Upper lobe of left lung (tissue), 6 donors: ENCODE measurements around the gene PRKN. TPM values are rescaled to one million over a fixed set of nuclear protein-coding genes. Genes with fewer than 3 reads are reported as not detected.

Experiments used
- ATAC-seq, 2 donors: fragments of 200-7000 bp; cut with Tn5 transposase; one replicate each; pipeline ENCODE4 v1.9.1; 2022; ENCODE audit warnings: mild to moderate bottlenecking in 2 of 2, moderate library complexity in 2 of 2; ENCODE audit not compliant: low FRiP score in 2 of 2
- DNase-seq, 2 donors: peaks; one replicate each; pipeline ENCODE4 v3.0.0-alpha.2; 2019 to 2020
- H3K27ac ChIP-seq, 4 donors: fragments of 200-600 bp; sonication (generic); one replicate each; pipeline ENCODE4 v1.5.1; 2016 to 2019
- H3K27me3 ChIP-seq, 4 donors: fragments of 200-600 bp; sonication (generic); one replicate each; pipeline ENCODE4 v1.5.1; 2017 to 2019
- H3K36me3 ChIP-seq, 4 donors: fragments of 200-600 bp; sonication (generic); one replicate each; pipeline ENCODE4 v1.5.1; 2016 to 2019
- H3K4me1 ChIP-seq, 4 donors: fragments of 200-600 bp; sonication (generic); one replicate each; pipeline ENCODE4 v1.5.1; 2018 to 2019
- H3K4me3 ChIP-seq, 4 donors: fragments of 200-600 bp; sonication (generic); one replicate each; pipeline ENCODE4 v1.5.1; 2017 to 2019; ENCODE audit warnings: mild to moderate bottlenecking in 2 of 4, moderate library complexity in 1 of 4
- H3K9me3 ChIP-seq, 4 donors: fragments of 200-600 bp; sonication (generic); one replicate each; pipeline ENCODE4 v1.5.1; 2018 to 2019
- EP300 ChIP-seq, 4 donors: sonication (generic); formaldehyde crosslinking; IDR thresholded peaks; one replicate each; pipeline ENCODE4 v1.5.1; 2017; ENCODE audit warnings: antibody characterized with exemption in 4 of 4, control low read depth in 2 of 4
- POLR2A ChIP-seq, 4 donors: fragments of 450-650 bp; IDR thresholded peaks; one replicate each; pipeline ENCODE4 v1.5.1; 2016 to 2017; ENCODE audit warnings: antibody characterized with exemption in 4 of 4, mild to moderate bottlenecking in 2 of 4
- POLR2AphosphoS5 ChIP-seq, 2 donors: sonication (generic); formaldehyde crosslinking; IDR thresholded peaks; one replicate each; pipeline ENCODE4 v1.5.1; 2017; ENCODE audit warnings: antibody characterized with exemption in 2 of 2
- WGBS, 2 donors: methylation state at CpG; one replicate each; pipeline ENCODE4 v1.1.5; 2017 to 2018; 5-methylcytosine and 5-hydroxymethylcytosine counted together
- total RNA-seq, 6 donors: library from RNA; depleted of rRNA in 4 of 6; stranded (reverse); fragments of >200 nt in 4 of 6; gene quantifications; one replicate each; pipeline versions ENCODE4 v1.1.0 to v1.2.1, GENCODE V29; 2016 to 2021
- TF ChIP-seq, protein P1 (sequence below), 6 experiments: fragments of 450-650 bp in 4 of 6; fragments of 200-600 bp in 2 of 6; sonication (generic) in 2 of 6; IDR thresholded peaks; one replicate each; pipeline ENCODE4 v1.5.1; 2016 to 2019; ENCODE audit warnings: antibody characterized with exemption in 6 of 6
- donor health status: DM: no; HTN: no; CAD: no; lungs with moderate emphysema.
- donor health status: DM: no; HTN: yes; CAD: no; lungs with severe emphysema.

PRKN gene
- total RNA-seq, 6 donors from 2014 or later: 2.7 to 29.3 (median 5.5) TPM

DNA sequence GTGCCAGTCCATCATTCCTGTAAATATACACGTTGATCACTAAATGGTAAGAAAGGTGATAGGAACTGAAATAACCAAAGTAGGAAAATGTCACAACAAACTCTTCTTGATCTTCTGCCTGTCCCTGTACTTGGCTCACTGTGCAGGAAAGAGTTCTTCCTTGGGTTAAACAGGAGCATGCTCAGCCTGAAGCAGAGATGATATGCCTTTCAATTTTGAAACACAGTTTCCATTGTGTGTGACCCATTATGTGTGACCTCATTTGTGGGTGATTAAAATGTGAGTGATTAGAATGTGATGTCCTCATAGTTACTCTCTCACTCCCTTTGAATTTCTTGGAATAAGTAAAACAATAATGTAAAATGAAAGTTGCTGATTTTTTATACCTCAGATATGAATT lies 1026.5 kb downstream of the PRKN start:
- no peak overlapping the region for H3K4me3 ChIP-seq
- H3K9me3 ChIP-seq: no peaks in the 10 kb centered on the region
- no peaks in the 10 kb centered on the region for H3K36me3 ChIP-seq
- 52 to 69% methylated on average over 1 of the region's 1 CpG for WGBS, 2 donors
- no peaks in the 10 kb centered on the region for H3K27me3 ChIP-seq
- no peak overlapping the region for H3K27ac ChIP-seq
- no peak for ATAC-seq
- no peaks in the 10 kb centered on the region for H3K4me1 ChIP-seq
- no peak for DNase-seq
- TF ChIP-seq, protein P1, sequence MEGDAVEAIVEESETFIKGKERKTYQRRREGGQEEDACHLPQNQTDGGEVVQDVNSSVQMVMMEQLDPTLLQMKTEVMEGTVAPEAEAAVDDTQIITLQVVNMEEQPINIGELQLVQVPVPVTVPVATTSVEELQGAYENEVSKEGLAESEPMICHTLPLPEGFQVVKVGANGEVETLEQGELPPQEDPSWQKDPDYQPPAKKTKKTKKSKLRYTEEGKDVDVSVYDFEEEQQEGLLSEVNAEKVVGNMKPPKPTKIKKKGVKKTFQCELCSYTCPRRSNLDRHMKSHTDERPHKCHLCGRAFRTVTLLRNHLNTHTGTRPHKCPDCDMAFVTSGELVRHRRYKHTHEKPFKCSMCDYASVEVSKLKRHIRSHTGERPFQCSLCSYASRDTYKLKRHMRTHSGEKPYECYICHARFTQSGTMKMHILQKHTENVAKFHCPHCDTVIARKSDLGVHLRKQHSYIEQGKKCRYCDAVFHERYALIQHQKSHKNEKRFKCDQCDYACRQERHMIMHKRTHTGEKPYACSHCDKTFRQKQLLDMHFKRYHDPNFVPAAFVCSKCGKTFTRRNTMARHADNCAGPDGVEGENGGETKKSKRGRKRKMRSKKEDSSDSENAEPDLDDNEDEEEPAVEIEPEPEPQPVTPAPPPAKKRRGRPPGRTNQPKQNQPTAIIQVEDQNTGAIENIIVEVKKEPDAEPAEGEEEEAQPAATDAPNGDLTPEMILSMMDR (IDR thresholded peaks at IDR 0.05): no peak
- TF ChIP-seq POLR2AphosphoS5 (IDR thresholded peaks at IDR 0.05) (no peak), POLR2A (IDR thresholded peaks at IDR 0.05) (no peak), EP300 (IDR thresholded peaks at IDR 0.05) (no peak)

DNA sequence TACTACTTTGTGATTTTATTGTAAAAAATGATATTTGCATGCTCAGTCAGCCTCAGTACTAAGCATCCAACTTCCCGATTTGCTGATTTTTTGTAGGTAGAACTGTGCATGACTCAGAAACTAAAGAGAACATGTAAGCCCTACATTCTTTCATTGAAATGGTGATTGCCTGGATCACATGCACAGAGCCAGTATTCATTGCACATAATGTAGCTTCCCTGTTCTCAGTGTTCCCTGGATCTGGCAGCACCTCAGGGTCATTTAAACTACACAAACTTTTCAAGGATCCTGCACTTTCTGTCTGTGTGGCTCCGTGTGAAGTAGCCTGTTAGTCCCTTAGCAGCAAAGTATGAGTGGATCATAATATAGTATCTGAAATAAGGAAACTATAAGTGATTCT lies 1030.8 kb downstream of the PRKN start:
- Histone ChIP-seq H3K27me3 (no peaks in the 10 kb centered on the region), H3K27ac (no peak overlapping the region), H3K9me3 (no peaks in the 10 kb centered on the region), H3K4me3 (no peak overlapping the region), H3K36me3 (no peaks in the 10 kb centered on the region), H3K4me1 (no peaks in the 10 kb centered on the region)
- TF ChIP-seq, protein P1 (IDR thresholded peaks at IDR 0.05): no peak
- TF ChIP-seq EP300 (IDR thresholded peaks at IDR 0.05) (no peak), POLR2AphosphoS5 (IDR thresholded peaks at IDR 0.05) (no peak), POLR2A (IDR thresholded peaks at IDR 0.05) (no peak)
- ATAC-seq: no peak
- DNase-seq: no peak
- WGBS, 2 donors: 62 to 86% methylated on average over 2 of the region's 2 CpGs

DNA sequence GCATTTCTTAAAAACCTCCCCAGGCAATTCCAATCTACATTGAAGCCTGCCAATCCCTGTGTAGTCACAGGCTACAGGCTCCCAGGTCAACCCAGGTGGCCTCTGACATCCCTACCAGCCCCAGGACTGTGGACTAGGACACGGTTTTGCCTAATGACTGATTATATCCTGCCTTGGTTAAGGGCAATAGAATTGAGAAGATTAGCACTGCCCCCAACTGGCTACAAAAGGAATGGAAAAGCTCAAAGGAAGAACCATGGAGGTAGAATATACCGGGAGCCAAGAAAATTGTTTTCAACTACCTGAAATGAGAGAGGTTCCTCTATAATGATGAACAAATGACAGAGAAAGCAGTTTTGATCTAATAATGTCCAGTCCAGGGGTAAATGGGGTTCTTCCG lies 1032.6 kb downstream of the PRKN start:
- Histone ChIP-seq H3K36me3 (no peaks in the 10 kb centered on the region), H3K4me1 (no peaks in the 10 kb centered on the region), H3K27ac (no peak overlapping the region), H3K27me3 (no peaks in the 10 kb centered on the region), H3K9me3 (no peaks in the 10 kb centered on the region), H3K4me3 (no peak overlapping the region)
- peak in 1 of 2 donors; percentile 38 for ATAC-seq
- no peak for DNase-seq
- TF ChIP-seq, protein P1 (IDR thresholded peaks at IDR 0.05): peak in 4 of 6 experiments; percentile 20 to 29 (median 23)
- TF ChIP-seq EP300 (IDR thresholded peaks at IDR 0.05): no peak
- no peak for TF ChIP-seq POLR2A (IDR thresholded peaks at IDR 0.05)
- no peak for TF ChIP-seq POLR2AphosphoS5 (IDR thresholded peaks at IDR 0.05)
- WGBS, 2 donors: 74 to 76% methylated on average over 3 of the region's 3 CpGs

DNA sequence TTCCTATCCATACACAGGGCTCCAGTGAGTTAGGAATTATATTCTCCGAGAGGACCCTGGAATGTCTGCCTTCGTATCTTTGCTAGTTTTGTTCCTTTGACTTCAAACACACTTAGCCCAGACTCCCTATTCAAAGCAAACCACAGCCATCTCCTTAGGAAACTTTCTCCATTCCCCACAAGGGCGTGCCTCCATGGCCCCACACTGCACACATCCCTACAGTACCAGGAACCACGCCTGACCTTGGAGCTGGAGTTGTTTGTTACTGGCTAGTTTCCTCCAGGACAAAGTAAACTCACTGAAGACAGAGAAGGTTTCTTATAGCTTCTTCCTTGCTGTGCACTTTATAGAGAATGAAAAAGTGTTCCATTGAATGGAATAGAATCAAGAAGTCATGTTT lies 1040.9 kb downstream of the PRKN start:
- DNase-seq (no peak), ATAC-seq (no peak)
- TF ChIP-seq EP300 (IDR thresholded peaks at IDR 0.05) (no peak), POLR2A (IDR thresholded peaks at IDR 0.05) (no peak), POLR2AphosphoS5 (IDR thresholded peaks at IDR 0.05) (no peak)
- TF ChIP-seq, protein P1 (IDR thresholded peaks at IDR 0.05): no peak
- no peak overlapping the region for H3K4me3 ChIP-seq
- no peaks in the 10 kb centered on the region for H3K9me3 ChIP-seq
- H3K36me3 ChIP-seq: no peaks in the 10 kb centered on the region
- 73 to 75% methylated on average over 4 of the region's 4 CpGs for WGBS, 2 donors
- H3K27ac ChIP-seq: no peak overlapping the region
- no peaks in the 10 kb centered on the region for H3K4me1 ChIP-seq
- H3K27me3 ChIP-seq: no peaks in the 10 kb centered on the region

DNA sequence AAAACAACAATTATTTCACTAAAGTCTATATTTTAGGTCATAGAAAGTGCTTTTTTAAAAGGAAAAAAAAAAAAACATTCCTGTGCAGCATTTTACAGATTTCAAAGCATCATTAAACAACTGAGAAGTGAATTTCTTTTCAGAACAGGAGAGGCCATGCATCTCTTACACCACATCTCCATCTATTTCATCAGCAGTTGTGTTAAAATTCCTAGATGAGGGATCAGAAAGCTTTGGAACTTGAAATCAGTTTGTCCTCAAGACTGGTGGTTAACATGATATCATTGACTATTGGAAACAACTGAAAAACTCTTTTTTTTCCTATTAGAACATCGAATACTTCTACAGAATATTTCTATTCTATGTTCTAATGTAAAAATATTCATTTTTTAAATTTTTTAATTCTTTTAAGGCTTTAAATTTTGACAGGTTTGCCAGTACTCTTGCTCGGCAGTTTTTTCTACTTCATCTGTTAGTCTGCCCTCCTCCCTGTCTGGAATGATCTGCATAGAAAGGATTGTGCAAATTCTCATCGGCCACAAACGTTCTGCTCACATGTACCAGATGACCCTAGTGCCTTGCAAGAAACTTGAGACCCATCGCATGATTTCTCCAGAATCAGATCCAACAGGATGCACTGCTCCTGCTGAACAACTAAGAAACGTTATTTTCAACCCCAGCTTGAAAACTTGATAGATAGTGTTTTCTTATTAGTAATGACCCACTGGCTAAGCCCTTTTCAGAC lies 1042.7 kb downstream of the PRKN start:
- H3K4me3 ChIP-seq: no peak overlapping the region
- no peak for ATAC-seq
- no peaks in the 10 kb centered on the region for H3K27me3 ChIP-seq
- DNase-seq: no peak
- H3K36me3 ChIP-seq: no peaks in the 10 kb centered on the region
- no peaks in the 10 kb centered on the region for H3K9me3 ChIP-seq
- no peaks in the 10 kb centered on the region for H3K4me1 ChIP-seq
- H3K27ac ChIP-seq: no peak overlapping the region
- WGBS, 2 donors: 67 to 70% methylated on average over 6 of the region's 6 CpGs
- TF ChIP-seq POLR2AphosphoS5 (IDR thresholded peaks at IDR 0.05) (no peak), EP300 (IDR thresholded peaks at IDR 0.05) (no peak), POLR2A (IDR thresholded peaks at IDR 0.05) (no peak)
- TF ChIP-seq, protein P1 (IDR thresholded peaks at IDR 0.05): no peak
